HEK293T (cell line): ENCODE measurements around the gene ARHGAP26.

Experiments used
- CTCF ChIA-PET: fragments of 350-600 bp; formaldehyde crosslinking; extraction: SDS; loops from one replicate; lab custom pipeline; 2021; ENCODE audit warnings: antibody characterized with exemption, inconsistent platforms; lab: Yijun Ruan, JAX
- POLR2A ChIA-PET: fragments of 350-600 bp; formaldehyde crosslinking; extraction: SDS; loops from one replicate; lab custom pipeline; 2020; ENCODE audit warnings: antibody characterized with exemption, inconsistent platforms; lab: Yijun Ruan, JAX
- DNase-seq: peaks from one replicate; pipeline ENCODE4 v3.0.0; 2012; ENCODE audit warnings: mixed read lengths; ENCODE audit errors: extremely low spot score
- ARNT ChIP-seq: fragments of 450-650 bp; IDR thresholded peaks from 2 replicates; pipeline ENCODE4 v1.6.1; 2017; ENCODE audit warnings: mild to moderate bottlenecking
- BHLHE40 ChIP-seq: fragments of 450-650 bp; IDR thresholded peaks from 2 replicates; pipeline ENCODE4 v1.6.1; 2016; ENCODE audit warnings: mild to moderate bottlenecking, moderate library complexity, borderline replicate concordance
- CTBP1 ChIP-seq: fragments of 450-650 bp; IDR thresholded peaks from 2 replicates; pipeline ENCODE4 v1.6.1; 2016; ENCODE audit warnings: borderline replicate concordance
- ELF4 ChIP-seq: fragments of 450-650 bp; IDR thresholded peaks from 2 replicates; pipeline ENCODE4 v1.6.1; 2017; ENCODE audit warnings: antibody characterized with exemption
- FOXA1 ChIP-seq: fragments of 450-650 bp; IDR thresholded peaks from 2 replicates; pipeline ENCODE4 v1.6.1; 2016; ENCODE audit warnings: mild to moderate bottlenecking
- FOXK2 ChIP-seq: fragments of 450-650 bp; IDR thresholded peaks from 2 replicates; pipeline ENCODE4 v1.6.1; 2016; ENCODE audit warnings: mild to moderate bottlenecking
- FOXM1 ChIP-seq: fragments of 450-650 bp; IDR thresholded peaks from 2 replicates; pipeline ENCODE4 v1.6.1; 2017; ENCODE audit warnings: mild to moderate bottlenecking, borderline replicate concordance
- HDGF ChIP-seq: fragments of 450-650 bp; IDR thresholded peaks from 2 replicates; pipeline ENCODE4 v1.6.1; 2017; ENCODE audit warnings: antibody characterized with exemption, borderline replicate concordance
- L3MBTL2 ChIP-seq: fragments of 450-650 bp; conservative IDR thresholded peaks from 2 replicates; pipeline ENCODE4 v1.6.1; 2016; ENCODE audit warnings: mild to moderate bottlenecking
- LEF1 ChIP-seq: fragments of 450-650 bp; IDR thresholded peaks from 2 replicates; pipeline ENCODE4 v1.6.1; 2017; ENCODE audit warnings: mild to moderate bottlenecking, borderline replicate concordance
- NFRKB ChIP-seq: fragments of 450-650 bp; IDR thresholded peaks from 2 replicates; pipeline ENCODE4 v1.6.1; 2016; ENCODE audit warnings: mild to moderate bottlenecking, moderate library complexity
- PKNOX1 ChIP-seq: fragments of 450-650 bp; IDR thresholded peaks from 2 replicates; pipeline ENCODE4 v1.6.1; 2016
- SP1 ChIP-seq: fragments of 450-650 bp; IDR thresholded peaks from 2 replicates; pipeline ENCODE4 v1.6.1; 2017
- SUZ12 ChIP-seq: fragments of 450-650 bp; IDR thresholded peaks from 2 replicates; pipeline ENCODE4 v1.6.1; 2016; ENCODE audit warnings: mild to moderate bottlenecking
- TARDBP ChIP-seq: fragments of 450-650 bp; IDR thresholded peaks from 2 replicates; pipeline ENCODE4 v1.6.1; 2016
- ZNF384 ChIP-seq: fragments of 450-650 bp; IDR thresholded peaks from 2 replicates; pipeline ENCODE4 v1.6.1; 2016

The ARHGAP26 gene

GRCh38 chr5:142840575-142840974 is 70.4 kb downstream of the ARHGAP26 start:
- ChIA-PET CTCF (no interaction called here), POLR2A (no interaction called here)
- no peak for DNase-seq
- TF ChIP-seq SUZ12 (no peak), ARNT (no peak), ELF4 (no peak), SP1 (no peak), CTBP1 (no peak), FOXA1 (no peak), BHLHE40 (no peak), FOXM1 (no peak), L3MBTL2 (no peak), HDGF (no peak)

- no peak for DNase-seq
- no peak for TF ChIP-seq LEF1
- no peak for TF ChIP-seq ZNF384
- TF ChIP-seq NFRKB = no peak
- no peak for TF ChIP-seq HDGF
- TF ChIP-seq ELF4 = no peak
- no peak for TF ChIP-seq FOXA1
- POLR2A ChIA-PET = no interaction called here
- CTCF ChIA-PET = no interaction called here
Measured at GRCh38 chr5:142841511-142842265, 71.5 kb downstream of the ARHGAP26 start.

- CTCF ChIA-PET = no interaction called here
- POLR2A ChIA-PET = no interaction called here
- TF ChIP-seq LEF1 = no peak
- no peak for TF ChIP-seq BHLHE40
- TF ChIP-seq ZNF384 = no peak
- no peak for TF ChIP-seq TARDBP
- TF ChIP-seq FOXA1 = no peak
- TF ChIP-seq ELF4 = no peak
- TF ChIP-seq SUZ12 = no peak
- no peak for TF ChIP-seq CTBP1
- no peak for DNase-seq
Measured at GRCh38 chr5:142842994-142843905, 73.1 kb downstream of the ARHGAP26 start.

GRCh38 chr5:142844866-142845265 is 74.7 kb downstream of the ARHGAP26 start:
- no peak for TF ChIP-seq TARDBP
- TF ChIP-seq HDGF = no peak
- no peak for TF ChIP-seq NFRKB
- no peak for TF ChIP-seq ARNT
- TF ChIP-seq FOXM1 = no peak
- TF ChIP-seq SP1 = no peak
- no peak for TF ChIP-seq BHLHE40
- no peak for TF ChIP-seq ZNF384
- no peak for TF ChIP-seq PKNOX1
- no peak for TF ChIP-seq LEF1
- no peak for DNase-seq
- POLR2A ChIA-PET = interaction anchor here (0.9 to 1.6 kb wide), 4 partner anchors 10 to 75 kb away, joined by 3 to 4 read pairs (median 4); partner anchors contain the start of gene ARHGAP26
- CTCF ChIA-PET = no interaction called here

- TF ChIP-seq L3MBTL2 = no peak
- no peak for TF ChIP-seq BHLHE40
- no peak for TF ChIP-seq CTBP1
- no peak for TF ChIP-seq SUZ12
- TF ChIP-seq NFRKB = no peak
- TF ChIP-seq ELF4 = no peak
- no peak for TF ChIP-seq FOXM1
- ChIA-PET CTCF (no interaction called here), POLR2A (interaction anchor here (1.3 to 1.6 kb wide), 2 partner anchors 16 to 76 kb away, joined by 3 to 4 read pairs; partner anchors contain the start of gene ARHGAP26)
- DNase-seq = no peak
Measured at GRCh38 chr5:142845402-142845921, 75.3 kb downstream of the ARHGAP26 start.

GRCh38 chr5:142845954-142846398 is 75.8 kb downstream of the ARHGAP26 start:
- ChIA-PET POLR2A (interaction anchor here (1.3 to 1.6 kb wide), 2 partner anchors 16 to 76 kb away, joined by 3 to 4 read pairs; partner anchors contain the start of gene ARHGAP26), CTCF (no interaction called here)
- no peak for DNase-seq
- TF ChIP-seq HDGF = no peak
- no peak for TF ChIP-seq FOXA1
- no peak for TF ChIP-seq ZNF384
- no peak for TF ChIP-seq L3MBTL2
- TF ChIP-seq PKNOX1 = no peak
- no peak for TF ChIP-seq FOXK2
- TF ChIP-seq BHLHE40 = no peak
- TF ChIP-seq NFRKB = no peak
- TF ChIP-seq CTBP1 = no peak
- no peak for TF ChIP-seq ELF4
- no peak for TF ChIP-seq SUZ12
- TF ChIP-seq ARNT = no peak
- TF ChIP-seq SP1 = no peak
- TF ChIP-seq FOXM1 = no peak
- no peak for TF ChIP-seq LEF1
- no peak for TF ChIP-seq TARDBP
